Panc1 (cell line): Measurements from ENCODE around the gene HSBP1.

ENCODE experiments used
- POLR2AphosphoS5 ChIP-seq: IDR thresholded peaks from 2 replicates; pipeline ENCODE4 v1.6.1; 2012; ENCODE audit warnings: mild to moderate bottlenecking, low read depth, low read length, moderate library complexity
- SIN3A ChIP-seq: IDR thresholded peaks from 2 replicates; pipeline ENCODE4 v1.6.1; 2012; ENCODE audit warnings: low read depth, mild to moderate bottlenecking, low read length, moderate library complexity, borderline replicate concordance; ENCODE audit not compliant: insufficient read depth
- TCF7L2 ChIP-seq: IDR thresholded peaks from 2 replicates; pipeline ENCODE4 v1.6.1; 2011; ENCODE audit warnings: mild to moderate bottlenecking, low read depth, low read length, inconsistent platforms
- TF ChIP-seq, protein P1 (sequence below), 2 experiments: IDR thresholded peaks; 2 replicates each; pipeline ENCODE4 v1.6.1; 2011 to 2012; ENCODE audit warnings: low read depth in 2 of 2, control low read depth in 1 of 2, low read length in 1 of 2, mild to moderate bottlenecking in 1 of 2, moderate library complexity in 1 of 2; ENCODE audit not compliant: insufficient read depth in 1 of 2
- TF ChIP-seq, protein P2 (sequence below): fragments of 450-650 bp; IDR thresholded peaks from 2 replicates; pipeline ENCODE4 v1.5.1; 2017; ENCODE audit warnings: mild to moderate bottlenecking

DNA sequence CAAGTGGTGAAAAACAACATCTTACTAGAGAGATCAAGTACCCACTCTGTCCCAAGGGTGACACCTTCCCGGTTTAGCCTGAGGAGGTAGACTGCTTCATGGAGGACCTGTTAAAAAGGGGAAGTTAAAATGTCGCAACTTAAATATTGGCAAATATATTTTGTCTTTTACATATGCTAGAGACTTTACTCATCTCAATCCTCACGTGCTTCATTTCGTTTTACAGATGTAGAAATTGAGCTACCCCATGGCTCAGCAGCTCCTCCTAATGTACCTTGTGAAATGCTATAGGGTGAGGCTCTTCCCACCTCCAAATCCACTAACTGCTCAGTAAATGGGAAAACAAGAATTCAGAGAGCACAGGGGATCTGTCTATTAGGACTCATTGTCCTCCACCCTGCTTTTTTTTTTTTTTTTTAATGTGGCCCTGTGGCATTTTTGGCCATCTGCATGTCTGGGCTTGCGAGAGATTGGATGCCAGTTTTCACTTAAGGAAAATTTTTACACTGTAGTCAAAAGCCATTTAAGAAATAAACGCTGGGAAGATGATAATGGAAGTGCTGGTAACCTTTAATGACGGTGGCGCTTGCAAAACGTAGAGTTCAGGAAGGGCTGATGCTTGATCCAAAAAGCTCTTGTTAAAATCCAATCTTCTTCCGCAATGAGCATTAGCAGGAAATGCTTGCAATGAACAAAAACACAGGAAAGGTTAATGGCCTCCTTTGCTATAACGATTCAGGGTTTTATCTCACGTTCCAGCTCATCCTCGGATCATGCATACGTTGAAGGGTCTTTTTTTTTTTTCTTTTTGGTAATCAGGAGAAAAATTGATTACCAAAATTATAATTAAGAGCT is 39.8 kb downstream of the HSBP1 start:
- TF ChIP-seq, protein P1, sequence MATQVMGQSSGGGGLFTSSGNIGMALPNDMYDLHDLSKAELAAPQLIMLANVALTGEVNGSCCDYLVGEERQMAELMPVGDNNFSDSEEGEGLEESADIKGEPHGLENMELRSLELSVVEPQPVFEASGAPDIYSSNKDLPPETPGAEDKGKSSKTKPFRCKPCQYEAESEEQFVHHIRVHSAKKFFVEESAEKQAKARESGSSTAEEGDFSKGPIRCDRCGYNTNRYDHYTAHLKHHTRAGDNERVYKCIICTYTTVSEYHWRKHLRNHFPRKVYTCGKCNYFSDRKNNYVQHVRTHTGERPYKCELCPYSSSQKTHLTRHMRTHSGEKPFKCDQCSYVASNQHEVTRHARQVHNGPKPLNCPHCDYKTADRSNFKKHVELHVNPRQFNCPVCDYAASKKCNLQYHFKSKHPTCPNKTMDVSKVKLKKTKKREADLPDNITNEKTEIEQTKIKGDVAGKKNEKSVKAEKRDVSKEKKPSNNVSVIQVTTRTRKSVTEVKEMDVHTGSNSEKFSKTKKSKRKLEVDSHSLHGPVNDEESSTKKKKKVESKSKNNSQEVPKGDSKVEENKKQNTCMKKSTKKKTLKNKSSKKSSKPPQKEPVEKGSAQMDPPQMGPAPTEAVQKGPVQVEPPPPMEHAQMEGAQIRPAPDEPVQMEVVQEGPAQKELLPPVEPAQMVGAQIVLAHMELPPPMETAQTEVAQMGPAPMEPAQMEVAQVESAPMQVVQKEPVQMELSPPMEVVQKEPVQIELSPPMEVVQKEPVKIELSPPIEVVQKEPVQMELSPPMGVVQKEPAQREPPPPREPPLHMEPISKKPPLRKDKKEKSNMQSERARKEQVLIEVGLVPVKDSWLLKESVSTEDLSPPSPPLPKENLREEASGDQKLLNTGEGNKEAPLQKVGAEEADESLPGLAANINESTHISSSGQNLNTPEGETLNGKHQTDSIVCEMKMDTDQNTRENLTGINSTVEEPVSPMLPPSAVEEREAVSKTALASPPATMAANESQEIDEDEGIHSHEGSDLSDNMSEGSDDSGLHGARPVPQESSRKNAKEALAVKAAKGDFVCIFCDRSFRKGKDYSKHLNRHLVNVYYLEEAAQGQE (IDR thresholded peaks at IDR 0.05; ENCODE audit: insufficient read depth in 1 of 2, low read depth in 2 of 2, low read length in 1 of 2): no peak
- TF ChIP-seq POLR2AphosphoS5: no peak
- TF ChIP-seq, protein P2, sequence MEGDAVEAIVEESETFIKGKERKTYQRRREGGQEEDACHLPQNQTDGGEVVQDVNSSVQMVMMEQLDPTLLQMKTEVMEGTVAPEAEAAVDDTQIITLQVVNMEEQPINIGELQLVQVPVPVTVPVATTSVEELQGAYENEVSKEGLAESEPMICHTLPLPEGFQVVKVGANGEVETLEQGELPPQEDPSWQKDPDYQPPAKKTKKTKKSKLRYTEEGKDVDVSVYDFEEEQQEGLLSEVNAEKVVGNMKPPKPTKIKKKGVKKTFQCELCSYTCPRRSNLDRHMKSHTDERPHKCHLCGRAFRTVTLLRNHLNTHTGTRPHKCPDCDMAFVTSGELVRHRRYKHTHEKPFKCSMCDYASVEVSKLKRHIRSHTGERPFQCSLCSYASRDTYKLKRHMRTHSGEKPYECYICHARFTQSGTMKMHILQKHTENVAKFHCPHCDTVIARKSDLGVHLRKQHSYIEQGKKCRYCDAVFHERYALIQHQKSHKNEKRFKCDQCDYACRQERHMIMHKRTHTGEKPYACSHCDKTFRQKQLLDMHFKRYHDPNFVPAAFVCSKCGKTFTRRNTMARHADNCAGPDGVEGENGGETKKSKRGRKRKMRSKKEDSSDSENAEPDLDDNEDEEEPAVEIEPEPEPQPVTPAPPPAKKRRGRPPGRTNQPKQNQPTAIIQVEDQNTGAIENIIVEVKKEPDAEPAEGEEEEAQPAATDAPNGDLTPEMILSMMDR: no peak
- no peak for TF ChIP-seq SIN3A
- TF ChIP-seq TCF7L2: no peak
